ENCODE data around the gene ANKRD31. TPM values are rescaled to one million over a fixed set of nuclear protein-coding genes. Genes with fewer than 3 reads are reported as not detected.

ANKRD31 gene
- total RNA-seq, 1 experiment from 2014 or later = 0.28 TPM

DNA sequence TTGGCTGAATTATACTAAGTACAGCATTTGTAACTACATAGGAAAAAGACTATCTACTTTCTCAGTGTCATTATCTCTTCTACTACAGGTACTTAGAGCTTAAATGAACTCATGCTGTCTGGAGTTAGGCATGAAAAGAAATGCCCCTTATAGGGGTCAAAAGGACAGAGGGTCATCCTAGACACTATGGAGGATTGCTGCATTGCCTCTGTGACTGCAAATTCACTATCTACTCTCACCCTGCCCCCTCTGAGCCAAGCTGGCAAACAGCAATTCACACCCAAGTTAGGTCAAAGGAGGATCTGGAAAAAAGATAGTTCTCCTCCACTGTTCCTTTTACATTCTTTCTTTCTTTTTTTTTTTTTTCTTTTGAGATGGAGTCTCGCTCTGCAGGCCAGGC lies 36.7 kb downstream of the ANKRD31 start:
- DNase-seq (ENCODE audit: unreplicated experiment) = no peak
- TF ChIP-seq, protein P1, sequence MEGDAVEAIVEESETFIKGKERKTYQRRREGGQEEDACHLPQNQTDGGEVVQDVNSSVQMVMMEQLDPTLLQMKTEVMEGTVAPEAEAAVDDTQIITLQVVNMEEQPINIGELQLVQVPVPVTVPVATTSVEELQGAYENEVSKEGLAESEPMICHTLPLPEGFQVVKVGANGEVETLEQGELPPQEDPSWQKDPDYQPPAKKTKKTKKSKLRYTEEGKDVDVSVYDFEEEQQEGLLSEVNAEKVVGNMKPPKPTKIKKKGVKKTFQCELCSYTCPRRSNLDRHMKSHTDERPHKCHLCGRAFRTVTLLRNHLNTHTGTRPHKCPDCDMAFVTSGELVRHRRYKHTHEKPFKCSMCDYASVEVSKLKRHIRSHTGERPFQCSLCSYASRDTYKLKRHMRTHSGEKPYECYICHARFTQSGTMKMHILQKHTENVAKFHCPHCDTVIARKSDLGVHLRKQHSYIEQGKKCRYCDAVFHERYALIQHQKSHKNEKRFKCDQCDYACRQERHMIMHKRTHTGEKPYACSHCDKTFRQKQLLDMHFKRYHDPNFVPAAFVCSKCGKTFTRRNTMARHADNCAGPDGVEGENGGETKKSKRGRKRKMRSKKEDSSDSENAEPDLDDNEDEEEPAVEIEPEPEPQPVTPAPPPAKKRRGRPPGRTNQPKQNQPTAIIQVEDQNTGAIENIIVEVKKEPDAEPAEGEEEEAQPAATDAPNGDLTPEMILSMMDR (IDR thresholded peaks at IDR 0.05; ENCODE audit: unreplicated experiment) = no peak
- BruUV-seq (replicated peaks) = no TSS peak
- intact Hi-C loops (cut with micrococcal nuclease) = no loop called here
- Mint-ChIP-seq H3K4me1 (ENCODE audit: insufficient read depth, unreplicated experiment) (no peaks in the 10 kb centered on the region), H3K27ac (ENCODE audit: low read depth, unreplicated experiment) (no peak overlapping the region), H3K36me3 (ENCODE audit: insufficient read depth, unreplicated experiment) (no peaks in the 10 kb centered on the region), H3K4me3 (ENCODE audit: unreplicated experiment) (no peak overlapping the region), H3K27me3 (ENCODE audit: insufficient read depth, unreplicated experiment) (no peaks in the 10 kb centered on the region), H3K9me3 (ENCODE audit: unreplicated experiment) (no peaks in the 10 kb centered on the region)
- POLR2A ChIA-PET = interaction anchor here (0.8 kb wide), 1 partner anchor 37 kb away, joined by 3 read pairs; the partner anchor contains the start of gene ANKRD31
- CTCF ChIA-PET = interaction anchor here (0.6 to 1.0 kb wide), 3 partner anchors 36 to 111 kb away, joined by 3 read pairs; no protein-coding TSS in a partner anchor

DNA sequence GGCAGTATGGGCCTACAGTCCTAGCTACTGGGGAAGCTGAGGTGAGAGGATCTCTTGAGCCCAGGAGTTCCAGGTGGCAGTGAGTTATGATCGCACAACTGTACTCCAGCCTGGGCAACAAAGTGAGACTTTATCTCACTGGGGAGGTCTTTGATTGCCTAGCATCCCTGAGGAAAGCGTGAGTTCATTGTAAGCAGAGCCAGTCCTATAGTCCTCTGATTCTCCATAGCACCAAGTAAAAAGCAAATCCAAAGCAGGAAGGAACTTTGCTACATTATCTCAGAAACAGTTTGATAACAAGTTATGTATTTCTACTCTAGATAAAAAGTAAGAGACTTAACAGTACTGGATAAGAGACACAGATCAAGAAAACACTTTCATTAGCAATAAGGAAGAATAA lies 37.6 kb downstream of the ANKRD31 start:
- H3K27ac Mint-ChIP-seq (ENCODE audit: low read depth, unreplicated experiment) = no peak overlapping the region
- no peaks in the 10 kb centered on the region for H3K4me1 Mint-ChIP-seq (ENCODE audit: insufficient read depth, unreplicated experiment)
- H3K27me3 Mint-ChIP-seq (ENCODE audit: insufficient read depth, unreplicated experiment) = no peaks in the 10 kb centered on the region
- POLR2A ChIA-PET = no interaction called here
- no peaks in the 10 kb centered on the region for H3K36me3 Mint-ChIP-seq (ENCODE audit: insufficient read depth, unreplicated experiment)
- no peaks in the 10 kb centered on the region for H3K9me3 Mint-ChIP-seq (ENCODE audit: unreplicated experiment)
- TF ChIP-seq, protein P1 (IDR thresholded peaks at IDR 0.05; ENCODE audit: unreplicated experiment) = no peak
- DNase-seq (ENCODE audit: unreplicated experiment) = no peak
- intact Hi-C loops (cut with micrococcal nuclease) = no loop called here
- CTCF ChIA-PET = interaction anchor here (1.0 kb wide), 1 partner anchor 37 kb away, joined by 3 read pairs; no protein-coding TSS in a partner anchor
- no TSS peak for BruUV-seq (replicated peaks)
- H3K4me3 Mint-ChIP-seq (ENCODE audit: unreplicated experiment) = no peak overlapping the region

DNA sequence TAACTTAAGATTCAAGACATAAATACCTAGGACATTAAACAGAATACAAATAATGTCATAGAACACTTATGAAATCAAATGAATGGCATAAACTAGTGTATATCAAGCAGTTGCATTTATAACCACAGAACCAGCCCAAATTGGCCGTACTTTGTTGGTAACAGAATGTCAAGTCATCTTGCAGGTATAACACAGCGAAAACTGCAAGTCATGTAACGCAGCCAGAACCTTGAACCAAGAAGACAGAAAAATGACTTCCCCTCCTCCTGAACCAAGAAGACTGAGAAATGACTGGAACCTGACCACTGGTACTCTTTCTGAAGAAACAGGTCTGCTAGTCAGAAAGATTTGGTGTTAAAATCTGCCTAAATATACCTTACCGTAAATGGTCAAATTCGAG lies 38.9 kb downstream of the ANKRD31 start:
- POLR2A ChIA-PET = no interaction called here
- no TSS peak for BruUV-seq (replicated peaks)
- H3K9me3 Mint-ChIP-seq (ENCODE audit: unreplicated experiment) = no peaks in the 10 kb centered on the region

DNA sequence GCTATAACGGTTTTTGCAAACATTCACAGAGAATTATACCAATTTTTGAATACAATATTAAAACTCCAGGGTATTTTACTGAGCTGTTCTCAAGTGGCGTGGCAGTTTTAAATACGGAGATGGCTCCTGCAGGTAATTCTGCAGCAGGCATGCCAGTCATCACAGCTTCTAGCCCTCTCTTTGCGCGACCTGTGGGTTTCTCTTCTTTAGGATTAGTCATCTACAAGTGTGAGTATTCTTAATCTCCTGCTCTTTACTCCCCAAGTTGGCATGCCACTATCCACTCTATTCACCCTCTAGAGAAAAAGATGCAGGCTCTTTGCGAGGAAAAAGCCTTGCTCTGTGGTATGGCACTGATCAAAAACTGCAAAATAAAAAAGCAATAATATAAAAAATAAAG lies 43.9 kb downstream of the ANKRD31 start:
- CTCF ChIA-PET = interaction anchor here (0.6 to 1.0 kb wide), 5 partner anchors 13 to 515 kb away, joined by 3 to 5 read pairs (median 4); partner anchors contain the start of gene HMGCR
- no peaks in the 10 kb centered on the region for H3K36me3 Mint-ChIP-seq (ENCODE audit: insufficient read depth, unreplicated experiment)
- no peaks in the 10 kb centered on the region for H3K9me3 Mint-ChIP-seq (ENCODE audit: unreplicated experiment)
- TF ChIP-seq, protein P1 (IDR thresholded peaks at IDR 0.05; ENCODE audit: unreplicated experiment) = no peak
- no peak overlapping the region for H3K4me3 Mint-ChIP-seq (ENCODE audit: unreplicated experiment)
- H3K4me1 Mint-ChIP-seq (ENCODE audit: insufficient read depth, unreplicated experiment) = no peaks in the 10 kb centered on the region
- no peaks in the 10 kb centered on the region for H3K27me3 Mint-ChIP-seq (ENCODE audit: insufficient read depth, unreplicated experiment)
- intact Hi-C loops (cut with micrococcal nuclease) = no loop called here
- no TSS peak for BruUV-seq (replicated peaks)
- POLR2A ChIA-PET = interaction anchor here (0.6 kb wide), 1 partner anchor 193 kb away, joined by 4 read pairs; no protein-coding TSS in a partner anchor
- DNase-seq (ENCODE audit: unreplicated experiment) = peak; percentile 3
- no peak overlapping the region for H3K27ac Mint-ChIP-seq (ENCODE audit: low read depth, unreplicated experiment)

More for the DNA sequence above, 38.9 kb downstream of the ANKRD31 start:
- no peaks in the 10 kb centered on the region for H3K4me1 Mint-ChIP-seq (ENCODE audit: insufficient read depth, unreplicated experiment)
- no peak overlapping the region for H3K4me3 Mint-ChIP-seq (ENCODE audit: unreplicated experiment)
- no peaks in the 10 kb centered on the region for H3K36me3 Mint-ChIP-seq (ENCODE audit: insufficient read depth, unreplicated experiment)
- intact Hi-C loops (cut with micrococcal nuclease) = no loop called here
- no peak overlapping the region for H3K27ac Mint-ChIP-seq (ENCODE audit: low read depth, unreplicated experiment)
- no peaks in the 10 kb centered on the region for H3K27me3 Mint-ChIP-seq (ENCODE audit: insufficient read depth, unreplicated experiment)
- CTCF ChIA-PET = no interaction called here
- DNase-seq (ENCODE audit: unreplicated experiment) = no peak
- TF ChIP-seq, protein P1 (IDR thresholded peaks at IDR 0.05; ENCODE audit: unreplicated experiment) = no peak
